NCI-H2227 (cell line): Measurements from ENCODE around the gene KIF5A.
A peak's percentile ranks its signal among the peaks of the same experiment; 100 is the strongest.
"Not testable (repeated sequence)": the region's sequence is repeated elsewhere in the genome, so short reads cannot be mapped to it uniquely, and the experiment has no call there.

Source experiments
- DNase-seq: peaks from one replicate; lab custom pipeline; 2025; ENCODE audit not compliant: unreplicated experiment; lab: John Stamatoyannopoulos, UW

Gene KIF5A

DNA sequence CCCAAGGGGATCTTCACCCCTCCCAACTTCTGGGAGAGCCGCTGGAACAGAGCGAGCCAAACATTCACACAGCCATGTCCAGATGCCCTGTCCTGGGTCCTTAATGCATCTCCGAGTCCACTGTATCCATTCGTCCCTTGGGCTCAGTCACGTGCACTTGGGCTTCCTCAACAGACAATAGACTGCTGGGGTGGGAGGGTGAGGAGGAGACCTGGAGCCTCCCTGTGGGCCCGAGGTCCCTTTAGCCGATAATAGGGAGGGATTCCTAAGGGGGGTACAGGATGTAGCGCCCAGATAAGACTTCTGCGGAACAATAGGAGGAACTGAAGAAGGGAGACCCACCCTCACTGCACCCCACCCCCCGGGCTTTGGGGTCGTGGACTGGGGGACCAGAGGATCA is 68.1 kb downstream of the KIF5A start:
- DNase-seq, result no peak

DNA sequence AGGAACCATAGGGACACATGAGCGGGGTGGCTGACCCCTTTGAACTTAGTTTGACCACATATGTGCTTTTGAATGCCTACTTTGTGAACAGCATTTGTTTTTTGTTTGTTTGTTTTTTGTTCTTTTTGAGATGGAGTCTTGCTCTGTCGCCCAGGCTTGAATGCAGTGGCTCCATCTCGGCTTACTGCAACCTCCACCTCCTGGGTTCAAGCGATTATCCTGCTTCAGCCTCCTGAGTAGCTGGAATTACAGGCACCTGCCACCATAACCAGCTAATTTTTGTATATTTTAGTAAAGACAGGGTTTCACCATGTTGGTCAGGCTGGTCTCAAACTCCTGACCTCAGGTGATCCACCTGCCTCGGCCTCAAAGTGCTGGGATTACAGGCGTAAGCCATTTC is 68.6 kb downstream of the KIF5A start:
- DNase-seq, result not testable (repeated sequence)

GRCh38 chr12:57618966-57619433 is 69.2 kb downstream of the KIF5A start:
- DNase-seq, result no peak

DNA sequence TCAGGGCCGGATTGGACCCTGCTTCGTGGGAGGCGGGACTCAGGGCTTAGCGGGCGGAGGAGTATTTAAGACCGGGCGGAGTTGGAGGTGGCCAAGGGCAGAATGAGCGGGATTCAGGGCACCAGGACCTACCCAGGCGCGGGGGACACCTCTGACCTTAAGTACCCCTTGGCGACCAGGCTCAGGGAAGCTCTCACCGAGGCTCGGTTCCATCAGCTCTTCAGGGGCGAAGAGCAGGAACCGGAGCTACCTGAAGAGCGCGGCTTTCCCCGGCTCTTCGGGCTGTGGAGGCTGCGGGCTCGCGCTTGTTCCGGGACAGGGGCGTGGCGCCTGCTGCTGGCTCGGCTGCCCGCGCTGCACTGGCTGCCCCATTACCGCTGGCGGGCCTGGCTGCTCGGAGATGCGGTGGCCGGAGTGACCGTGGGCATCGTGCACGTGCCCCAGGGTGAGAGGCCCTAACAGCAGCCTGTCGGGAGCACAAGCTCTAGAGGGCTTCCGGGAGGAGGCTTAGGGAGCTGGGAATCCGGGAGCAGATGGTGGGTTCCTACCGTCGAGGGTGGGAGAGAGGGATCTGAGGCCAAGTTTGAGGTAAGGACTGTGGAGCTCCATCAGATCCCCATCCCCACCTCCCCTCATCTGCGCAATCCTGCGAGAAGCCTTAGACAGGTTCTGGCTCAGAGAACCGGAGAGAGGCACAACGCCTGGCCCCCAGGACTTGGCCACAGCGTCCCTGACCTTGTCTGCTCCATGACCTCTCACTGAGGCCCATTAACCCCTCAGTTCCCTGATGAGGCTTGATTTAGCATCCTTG is 69.8 kb downstream of the KIF5A start:
- no peak for DNase-seq

GRCh38 chr12:57620245-57620935 is 70.5 kb downstream of the KIF5A start:
- no peak for DNase-seq

DNA sequence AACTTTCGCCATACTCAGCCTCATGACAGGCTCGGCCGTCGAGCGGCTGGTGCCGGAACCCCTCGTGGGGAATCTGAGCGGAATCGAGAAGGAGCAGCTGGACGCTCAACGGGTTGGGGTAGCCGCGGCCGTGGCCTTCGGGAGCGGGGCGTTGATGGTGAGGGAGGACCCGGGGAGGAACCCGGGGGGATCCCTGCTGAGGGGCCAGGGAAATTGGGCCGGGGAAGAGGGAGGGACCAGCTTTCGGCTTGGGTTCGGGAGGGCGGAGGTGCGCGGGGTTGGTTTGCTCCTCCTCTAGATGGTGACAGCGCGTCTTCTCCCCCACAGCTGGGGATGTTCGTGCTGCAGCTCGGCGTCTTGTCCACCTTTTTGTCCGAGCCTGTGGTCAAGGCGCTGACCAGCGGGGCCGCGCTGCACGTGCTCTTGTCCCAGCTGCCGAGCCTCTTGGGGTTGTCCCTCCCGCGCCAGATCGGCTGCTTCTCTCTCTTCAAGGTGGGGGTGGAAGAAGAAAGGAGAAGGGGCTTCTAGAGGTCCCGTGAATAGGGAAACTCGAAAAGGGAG is 71.2 kb downstream of the KIF5A start:
- DNase-seq, result no peak

- peak; percentile 56 for DNase-seq
Observed at GRCh38 chr12:57621497-57622292, 71.9 kb downstream of the KIF5A start.

DNA sequence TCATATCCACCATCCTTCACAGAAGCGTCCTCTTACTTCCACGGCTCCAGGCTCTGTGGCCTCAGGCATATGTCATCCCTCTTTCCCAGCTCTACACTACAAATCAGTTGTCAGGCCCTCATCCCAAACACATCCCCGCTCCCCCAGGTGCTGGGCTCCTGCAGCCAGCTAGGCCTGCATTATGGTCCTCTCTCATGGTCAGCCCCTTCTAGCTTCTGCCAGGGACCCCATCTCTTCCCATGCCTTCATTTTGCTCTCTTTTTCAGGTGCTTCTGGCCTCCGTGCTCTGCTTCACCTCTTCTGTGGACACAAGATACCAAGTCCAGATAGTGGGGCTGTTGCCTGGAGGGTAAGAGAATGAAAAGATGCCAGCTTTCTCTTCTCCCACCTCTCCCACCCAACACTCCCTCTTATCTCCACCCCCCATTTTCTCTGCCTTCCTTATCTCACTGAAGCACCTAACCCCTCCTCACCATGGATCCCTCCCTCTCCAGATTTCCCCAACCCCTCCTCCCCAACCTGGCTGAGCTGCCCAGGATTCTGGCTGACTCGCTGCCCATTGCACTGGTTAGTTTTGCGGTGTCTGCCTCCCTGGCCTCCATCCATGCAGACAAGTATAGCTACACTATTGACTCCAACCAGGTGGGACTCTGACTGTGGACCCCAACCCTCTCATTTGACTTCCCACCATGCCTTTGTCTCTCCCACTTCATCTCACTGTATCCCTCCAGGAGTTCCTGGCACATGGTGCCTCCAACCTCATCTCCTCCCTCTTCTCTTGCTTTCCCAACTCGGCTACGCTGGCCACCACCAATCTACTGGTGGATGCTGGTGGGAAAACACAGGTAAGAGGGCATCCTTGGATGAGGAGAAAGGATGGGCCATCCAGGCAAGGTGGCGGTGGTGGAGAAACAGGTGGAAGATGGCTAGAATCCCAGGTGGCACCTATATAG is 72.7 kb downstream of the KIF5A start:
- DNase-seq, result no peak

- DNase-seq, result no peak
Observed at GRCh38 chr12:57623385-57623784, 73.5 kb downstream of the KIF5A start.

DNA sequence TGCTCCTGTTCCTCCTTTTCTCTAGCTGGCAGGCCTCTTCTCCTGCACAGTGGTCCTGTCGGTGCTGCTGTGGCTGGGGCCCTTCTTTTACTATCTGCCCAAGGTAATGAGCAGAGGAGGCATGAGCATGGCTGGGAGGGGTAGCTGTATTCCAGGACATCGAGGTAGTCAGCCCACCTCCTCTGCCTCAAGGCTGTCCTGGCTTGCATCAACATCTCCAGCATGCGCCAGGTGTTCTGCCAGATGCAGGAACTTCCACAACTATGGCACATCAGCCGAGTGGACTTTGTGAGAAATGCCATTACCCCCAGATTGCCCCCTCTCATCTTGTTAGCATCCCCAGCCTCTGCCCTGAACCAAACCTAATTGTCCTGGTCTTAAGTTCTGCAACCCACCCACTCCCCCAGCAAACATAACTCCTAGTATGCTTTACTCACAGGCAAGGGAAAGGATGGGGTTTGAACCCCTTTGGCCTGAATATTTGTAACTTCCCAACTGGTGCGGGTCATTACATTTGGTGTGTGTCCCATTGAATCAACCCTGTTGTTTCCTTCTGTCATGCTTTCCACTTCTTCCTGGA is 74.1 kb downstream of the KIF5A start:
- no peak for DNase-seq

- no peak for DNase-seq
Observed at GRCh38 chr12:57624441-57625220, 74.8 kb downstream of the KIF5A start.

DNA sequence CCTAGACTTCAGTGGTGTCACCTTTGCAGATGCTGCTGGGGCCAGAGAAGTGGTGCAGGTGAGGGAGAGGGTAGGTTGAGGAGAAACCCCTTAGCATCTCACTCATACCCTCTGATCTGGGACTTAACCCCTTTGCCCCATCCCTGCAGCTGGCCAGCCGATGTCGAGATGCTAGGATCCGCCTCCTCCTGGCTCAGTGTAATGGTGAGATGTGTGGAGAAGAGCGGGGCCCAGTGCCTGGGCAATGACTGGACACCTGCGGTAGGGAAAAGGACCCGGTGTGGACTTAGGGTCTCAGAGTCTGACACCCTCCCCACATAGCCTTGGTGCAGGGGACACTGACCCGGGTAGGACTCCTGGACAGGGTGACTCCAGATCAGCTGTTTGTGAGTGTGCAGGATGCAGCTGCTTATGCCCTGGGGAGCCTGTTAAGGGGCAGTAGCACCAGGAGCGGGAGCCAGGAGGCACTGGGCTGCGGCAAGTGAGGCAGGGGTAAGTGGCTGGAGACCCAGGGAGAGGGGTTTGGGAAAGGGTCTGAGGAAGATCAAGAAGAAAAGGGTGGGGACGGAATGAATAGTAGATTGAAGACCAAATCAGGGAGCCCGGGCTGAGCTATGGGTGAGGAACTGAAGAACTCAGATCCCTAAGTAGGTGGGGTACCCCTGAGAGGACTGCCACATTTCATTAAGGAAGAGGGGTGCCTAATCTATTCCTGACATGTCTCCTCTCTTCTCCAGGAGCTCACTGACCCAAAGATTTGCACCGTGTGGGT is 75.6 kb downstream of the KIF5A start:
- DNase-seq, result no peak

- no peak for DNase-seq
Observed at GRCh38 chr12:57626111-57626920, 76.5 kb downstream of the KIF5A start.

GRCh38 chr12:57626921-57627445 is 77.1 kb downstream of the KIF5A start:
- no peak for DNase-seq

DNA sequence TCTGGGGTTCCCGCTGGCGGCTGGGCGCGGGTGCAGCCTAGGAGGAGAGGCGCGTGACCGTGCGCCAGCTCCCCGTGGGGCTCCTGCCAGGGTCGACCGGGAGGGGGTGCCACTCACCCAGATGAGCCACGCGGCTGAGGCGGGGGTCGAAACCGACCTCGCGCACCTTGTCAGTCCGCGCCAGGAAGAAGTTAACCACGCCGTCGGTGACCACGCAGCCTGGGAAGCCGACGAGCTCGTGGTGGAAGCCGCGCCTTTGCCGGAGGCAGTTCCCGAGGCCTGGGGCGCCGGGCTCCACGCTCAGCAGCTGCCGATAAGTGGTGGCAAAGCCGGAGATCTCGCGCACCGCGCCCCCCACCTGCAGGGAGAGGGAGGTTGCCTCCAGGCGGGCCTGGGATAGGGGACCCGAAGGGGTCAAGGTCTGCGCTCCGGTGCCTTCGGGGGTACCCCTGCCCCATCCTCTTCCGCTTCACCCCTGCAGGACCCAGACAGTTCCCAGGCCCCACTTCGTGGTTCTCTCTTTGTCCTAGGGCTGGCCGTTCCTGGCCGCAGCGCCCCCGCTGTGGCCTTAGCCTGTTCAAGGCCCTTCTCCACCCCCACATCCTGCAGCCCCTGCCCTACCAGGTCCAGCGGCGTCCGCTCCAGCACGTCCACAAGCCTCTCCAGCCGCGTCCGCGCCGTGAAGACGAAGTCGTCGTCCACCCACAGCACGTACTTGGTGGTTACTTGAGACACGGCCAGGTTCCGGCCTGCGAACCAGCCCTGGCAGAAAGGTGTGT is 77.8 kb downstream of the KIF5A start:
- DNase-seq, result no peak
